OCI-LY3 (cell line): ENCODE results near the gene CCDC6.

ENCODE experiments used
- EZH2phosphoT487 ChIP-seq: fragments of 200-600 bp; shearing (Covaris generic); IDR thresholded peaks from 2 replicates; pipeline ENCODE4 v1.6.1; 2018; ENCODE audit warnings: antibody characterized with exemption, mixed run types, low read depth
- TF ChIP-seq, protein P1 (sequence below): fragments of 200-600, 300-600 bp; sonication (generic); IDR thresholded peaks from 2 replicates; pipeline ENCODE4 v1.5.1; 2014; ENCODE audit warnings: antibody characterized with exemption, low read length, low read depth

DNA sequence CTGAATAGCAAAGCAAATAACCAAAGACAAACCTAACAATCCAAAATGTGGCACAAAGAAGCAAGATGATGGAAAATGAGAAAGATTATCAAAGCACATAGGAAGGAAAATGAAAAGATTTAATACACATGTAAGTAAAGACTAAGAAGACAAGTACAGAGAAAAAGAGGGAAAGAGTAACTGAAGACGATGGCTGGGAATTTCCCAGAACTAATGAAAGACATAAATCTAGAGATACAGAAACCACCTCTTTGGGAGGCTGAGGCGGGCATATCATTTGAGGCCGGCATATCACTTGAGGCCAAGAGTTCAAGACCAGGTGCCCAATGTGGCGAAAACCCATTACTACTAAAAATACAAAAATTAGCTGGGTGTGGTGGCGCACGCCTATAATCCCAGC, 46.8 kb downstream of the CCDC6 start:
- TF ChIP-seq, protein P1, sequence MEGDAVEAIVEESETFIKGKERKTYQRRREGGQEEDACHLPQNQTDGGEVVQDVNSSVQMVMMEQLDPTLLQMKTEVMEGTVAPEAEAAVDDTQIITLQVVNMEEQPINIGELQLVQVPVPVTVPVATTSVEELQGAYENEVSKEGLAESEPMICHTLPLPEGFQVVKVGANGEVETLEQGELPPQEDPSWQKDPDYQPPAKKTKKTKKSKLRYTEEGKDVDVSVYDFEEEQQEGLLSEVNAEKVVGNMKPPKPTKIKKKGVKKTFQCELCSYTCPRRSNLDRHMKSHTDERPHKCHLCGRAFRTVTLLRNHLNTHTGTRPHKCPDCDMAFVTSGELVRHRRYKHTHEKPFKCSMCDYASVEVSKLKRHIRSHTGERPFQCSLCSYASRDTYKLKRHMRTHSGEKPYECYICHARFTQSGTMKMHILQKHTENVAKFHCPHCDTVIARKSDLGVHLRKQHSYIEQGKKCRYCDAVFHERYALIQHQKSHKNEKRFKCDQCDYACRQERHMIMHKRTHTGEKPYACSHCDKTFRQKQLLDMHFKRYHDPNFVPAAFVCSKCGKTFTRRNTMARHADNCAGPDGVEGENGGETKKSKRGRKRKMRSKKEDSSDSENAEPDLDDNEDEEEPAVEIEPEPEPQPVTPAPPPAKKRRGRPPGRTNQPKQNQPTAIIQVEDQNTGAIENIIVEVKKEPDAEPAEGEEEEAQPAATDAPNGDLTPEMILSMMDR = no peak
- no peak for TF ChIP-seq EZH2phosphoT487
